Muscle of leg (tissue), 11 donors: ENCODE results near the gene SGF29. TPM values are rescaled to one million over a fixed set of nuclear protein-coding genes. Genes with fewer than 3 reads are reported as not detected.

ENCODE experiments used
- DNase-seq: peaks from one replicate; pipeline ENCODE4 v3.0.0; 2013
- H3K27ac ChIP-seq: one replicate; pipeline ENCODE4 v1.5.1; 2013; ENCODE audit warnings: mild to moderate bottlenecking, low read length, control low read depth
- H3K27me3 ChIP-seq: one replicate; pipeline ENCODE4 v1.6.1; 2013; ENCODE audit warnings: low read length; ENCODE audit not compliant: control insufficient read depth, insufficient read depth
- H3K36me3 ChIP-seq: one replicate; pipeline ENCODE4 v1.6.1; 2013; ENCODE audit warnings: low read length; ENCODE audit not compliant: control insufficient read depth, insufficient read depth
- H3K4me1 ChIP-seq: one replicate; pipeline ENCODE4 v1.6.1; 2013; ENCODE audit warnings: low read length; ENCODE audit not compliant: control insufficient read depth, insufficient read depth
- H3K4me3 ChIP-seq: one replicate; pipeline ENCODE4 v1.5.1; 2013; ENCODE audit warnings: low read length, control low read depth
- H3K9me3 ChIP-seq: replicated peaks from 2 replicates; pipeline ENCODE4 v1.6.1; 2013; ENCODE audit warnings: low read depth, low read length; ENCODE audit not compliant: control insufficient read depth
- WGBS: methylation state at CpG from one replicate; pipeline ENCODE4 v1.1.5; 2013; ENCODE audit warnings: missing lambda C conversion rate; ENCODE audit not compliant: insufficient coverage; 5-methylcytosine and 5-hydroxymethylcytosine counted together
- polyA plus RNA-seq, 8 donors: library from polyadenylated mRNA; unstranded; fragments of 120-200 nt; gene quantifications; one replicate each; pipeline versions ENCODE4 v1.2.1 to v1.2.3, GENCODE V29; 2013; ENCODE audit warnings: inconsistent platforms in 1 of 8, low replicate concordance in 1 of 8; ENCODE audit not compliant: insufficient read length in 8 of 8, insufficient read depth in 1 of 8
- total RNA-seq: library from RNA; stranded (reverse); fragments of 120-200 nt; gene quantifications from one replicate; pipeline ENCODE4 v1.2.4, GENCODE V29; 2013

SGF29 gene
- total and polyA plus RNA-seq, 9 donors, result 14.7 to 22.9 (median 17.5) TPM

- Histone ChIP-seq H3K4me3 (no peak overlapping the region), H3K4me1 (no peaks in the 10 kb centered on the region), H3K9me3 (no peaks in the 10 kb centered on the region), H3K27ac (no peak overlapping the region), H3K27me3 (no peaks in the 10 kb centered on the region), H3K36me3 (no peaks in the 10 kb centered on the region)
- peak; percentile 75 for DNase-seq
- 0% methylated on average over 1 of the region's 9 CpGs for WGBS
These were observed 21.7 kb upstream of the SGF29 start for GRCh38 chr16:28531777-28532744.

- WGBS, result 48% methylated on average over 2 of the region's 5 CpGs
These were observed 20.6 kb upstream of the SGF29 start for GRCh38 chr16:28532940-28533647.

GRCh38 chr16:28534542-28535373, 19.0 kb upstream of the SGF29 start:
- peaks cover 21% of the 10 kb centered on the region for H3K4me1 ChIP-seq
- H3K4me3 ChIP-seq, result no peak overlapping the region
- H3K27me3 ChIP-seq, result no peaks in the 10 kb centered on the region
- no peaks in the 10 kb centered on the region for H3K9me3 ChIP-seq
- no peak overlapping the region for H3K27ac ChIP-seq
- H3K36me3 ChIP-seq, result peaks cover 2% of the 10 kb centered on the region
- DNase-seq, result no peak
- 50% methylated on average over 1 of the region's 5 CpGs for WGBS

More at GRCh38 chr16:28532940-28533647, 20.6 kb upstream of the SGF29 start:
- Histone ChIP-seq H3K4me3 (no peak overlapping the region), H3K27me3 (no peaks in the 10 kb centered on the region), H3K36me3 (peaks cover 2% of the 10 kb centered on the region), H3K9me3 (no peaks in the 10 kb centered on the region), H3K27ac (no peak overlapping the region), H3K4me1 (peaks cover 9% of the 10 kb centered on the region)
- DNase-seq, result no peak

DNA sequence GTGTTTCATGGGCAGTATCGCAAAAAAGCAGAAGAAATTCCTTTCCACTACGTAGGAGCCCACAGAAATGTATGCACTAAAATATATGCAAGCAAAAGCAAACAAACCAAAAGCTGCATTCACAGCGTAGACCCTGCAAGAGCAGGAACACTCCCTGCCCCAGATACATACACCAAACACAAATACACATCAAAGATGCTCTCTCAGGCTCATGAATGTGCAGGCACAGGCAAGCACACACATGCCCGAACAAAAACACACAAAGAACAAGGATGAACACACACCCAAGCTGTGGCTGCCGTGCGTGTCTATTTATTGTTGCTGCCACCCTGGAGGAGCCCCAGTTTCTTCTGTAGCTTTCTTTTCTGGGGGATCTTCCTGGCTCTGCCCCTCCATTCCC, 16.6 kb upstream of the SGF29 start:
- H3K9me3 ChIP-seq, result no peaks in the 10 kb centered on the region
- no peak for DNase-seq
- H3K4me3 ChIP-seq, result peak overlapping the region; percentile 37
- no peaks in the 10 kb centered on the region for H3K27me3 ChIP-seq
- peaks cover 21% of the 10 kb centered on the region for H3K4me1 ChIP-seq
- WGBS, result 64% methylated on average over 4 of the region's 6 CpGs
- H3K36me3 ChIP-seq, result peaks cover 2% of the 10 kb centered on the region
- H3K27ac ChIP-seq, result no peak overlapping the region

DNA sequence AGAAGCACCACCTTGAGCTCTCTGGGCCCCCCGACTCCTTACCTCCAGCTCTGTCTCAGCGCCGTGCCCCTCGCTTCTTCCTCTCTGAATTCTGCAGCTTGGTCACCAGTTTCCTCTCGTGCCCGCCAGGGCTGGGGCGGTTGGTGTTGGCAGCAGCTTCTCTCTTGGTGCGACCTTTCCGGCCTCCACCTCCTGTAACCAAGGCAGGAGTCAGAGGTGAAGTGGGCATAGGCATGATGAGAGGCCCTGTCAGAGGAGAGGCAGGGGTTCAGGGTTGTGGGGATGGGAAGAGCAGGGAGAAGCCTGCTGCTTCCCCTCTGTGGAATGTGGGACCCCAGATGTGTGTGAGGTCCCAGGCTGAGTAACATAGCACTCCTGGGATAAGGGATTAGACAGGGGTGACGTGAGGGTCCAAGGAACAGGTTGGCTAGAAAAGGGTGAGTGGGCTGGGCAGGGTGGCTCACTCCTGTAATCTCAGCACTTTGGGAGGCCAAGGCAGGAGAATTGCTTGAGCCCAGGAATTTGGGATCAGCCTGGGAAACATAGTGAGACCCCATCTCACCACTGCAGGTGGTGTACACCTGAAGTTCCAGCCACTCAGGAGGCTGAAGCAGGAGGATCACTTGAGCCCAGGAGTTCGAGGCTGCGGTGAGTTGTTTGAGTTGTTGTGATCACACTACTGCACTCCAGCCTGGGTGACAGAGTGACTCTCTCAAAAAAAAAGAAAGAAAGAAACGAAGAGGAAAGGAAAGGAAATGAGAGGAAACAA, 15.6 kb upstream of the SGF29 start:
- peak overlapping the region; percentile 37 for H3K4me3 ChIP-seq
- WGBS, result 77% methylated on average over 9 of the region's 13 CpGs
- peaks cover 21% of the 10 kb centered on the region for H3K4me1 ChIP-seq
- H3K9me3 ChIP-seq, result no peaks in the 10 kb centered on the region
- no peaks in the 10 kb centered on the region for H3K27me3 ChIP-seq
- peaks cover 2% of the 10 kb centered on the region for H3K36me3 ChIP-seq
- peak overlapping the region; percentile 82 for H3K27ac ChIP-seq
- DNase-seq, result no peak

DNA sequence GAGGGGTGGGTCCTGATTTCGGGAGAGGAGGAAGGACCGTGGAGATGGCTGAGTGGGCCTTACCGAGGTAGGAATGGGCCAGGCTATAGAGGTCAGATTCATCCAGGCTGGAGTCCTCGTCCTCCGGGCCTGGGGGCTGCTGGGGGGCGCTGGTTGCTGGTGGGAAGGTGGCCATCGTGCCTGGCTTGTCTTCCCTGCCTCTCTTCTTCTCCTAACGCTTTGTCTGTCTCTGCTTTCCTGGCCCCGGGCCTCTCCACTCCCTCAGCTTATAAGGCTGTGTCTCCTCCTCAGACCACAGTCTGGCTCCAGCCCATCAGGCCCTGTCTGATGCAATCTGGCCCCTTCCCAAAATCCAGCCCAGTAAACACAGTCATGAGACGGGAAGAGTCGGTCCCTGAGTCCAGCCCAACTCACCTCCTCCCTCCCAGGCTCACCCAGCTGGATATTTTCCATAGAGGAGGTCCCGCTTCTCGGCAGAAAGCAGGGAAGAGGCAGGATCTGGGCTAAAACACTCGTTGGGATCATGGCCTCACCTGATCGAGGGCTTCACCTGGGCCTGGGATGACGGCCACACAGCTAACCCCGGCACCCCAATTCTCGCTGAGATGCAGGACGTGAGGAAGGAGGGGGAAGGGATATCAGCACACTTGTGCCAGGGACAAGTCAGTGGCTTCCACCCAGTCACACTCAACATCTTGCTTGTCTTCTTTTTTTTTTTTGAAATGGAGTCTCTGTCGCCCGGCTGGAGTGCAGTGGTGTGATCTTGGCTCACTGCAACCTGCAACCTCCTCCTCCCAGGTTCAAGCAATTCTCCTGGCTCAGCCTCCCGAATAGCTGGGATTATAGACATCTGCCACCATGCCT, 14.8 kb upstream of the SGF29 start, which contains the start of gene NUPR1:
NUPR1 (minus strand) TSS at position 242 of the 864 bp plus-strand sequence; CDS start at position 175, 67 bp downstream.
- Histone ChIP-seq H3K9me3 (no peaks in the 10 kb centered on the region), H3K27ac (peak within 1 kb of the TSS; percentile 82), H3K4me3 (peak within 1 kb of the TSS; percentile 37), H3K36me3 (peaks cover 2% of the 10 kb centered on the region), H3K27me3 (no peaks in the 10 kb centered on the region), H3K4me1 (peaks cover 21% of the 10 kb centered on the region)
- DNase-seq, result peak; percentile 99
- 8% methylated on average over 13 of the region's 22 CpGs for WGBS

DNA sequence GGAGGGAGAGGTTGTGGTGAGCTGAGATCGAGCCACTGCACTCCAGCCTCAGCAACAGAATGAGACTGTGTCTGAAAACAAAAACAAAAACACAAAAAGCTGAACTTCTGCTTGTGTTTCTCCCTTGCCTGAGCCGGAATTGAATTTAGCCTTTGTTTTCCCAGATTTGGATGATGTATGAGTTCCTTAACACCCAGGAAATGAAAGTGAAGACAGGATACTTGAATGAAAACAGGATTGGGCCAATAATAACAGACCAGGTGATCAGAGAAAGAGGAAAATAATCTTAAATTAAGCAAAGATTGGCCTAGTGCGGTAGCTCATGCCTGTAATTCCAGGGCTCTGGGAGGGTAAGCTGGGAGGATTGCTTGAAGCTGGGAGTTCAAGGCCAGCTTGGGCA, 13.4 kb upstream of the SGF29 start:
- no peak overlapping the region for H3K27ac ChIP-seq
- peaks cover 21% of the 10 kb centered on the region for H3K4me1 ChIP-seq
- H3K9me3 ChIP-seq, result no peaks in the 10 kb centered on the region
- H3K4me3 ChIP-seq, result no peak overlapping the region
- WGBS, result 100% methylated on average over 1 of the region's 3 CpGs
- H3K36me3 ChIP-seq, result peaks cover 2% of the 10 kb centered on the region
- DNase-seq, result no peak
- no peaks in the 10 kb centered on the region for H3K27me3 ChIP-seq

DNA sequence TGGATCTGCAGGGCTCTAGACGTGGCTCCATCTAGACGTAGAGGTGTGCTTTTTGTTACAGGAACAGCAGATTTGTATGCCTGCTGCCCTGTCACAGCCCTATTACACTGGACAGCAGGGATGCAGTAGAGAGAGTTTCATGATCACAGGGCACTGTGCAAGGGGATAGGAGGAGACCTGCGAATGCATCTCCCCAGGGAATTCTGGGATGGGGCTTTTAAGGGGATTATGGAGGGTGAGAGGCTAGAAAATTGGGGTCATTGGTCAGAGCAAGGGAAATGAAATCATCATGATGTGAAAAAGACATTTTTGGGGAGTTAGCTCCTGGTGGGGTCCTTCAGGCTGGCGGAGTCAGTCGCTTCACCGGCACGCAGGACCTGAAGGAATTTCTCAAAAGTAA, 11.1 kb upstream of the SGF29 start:
- WGBS, result 70% methylated on average over 6 of the region's 7 CpGs
- no peak overlapping the region for H3K27ac ChIP-seq
- H3K4me3 ChIP-seq, result no peak overlapping the region
- H3K36me3 ChIP-seq, result no peaks in the 10 kb centered on the region
- H3K9me3 ChIP-seq, result no peaks in the 10 kb centered on the region
- H3K4me1 ChIP-seq, result peaks cover 16% of the 10 kb centered on the region
- DNase-seq, result no peak
- H3K27me3 ChIP-seq, result peaks cover 2% of the 10 kb centered on the region
